ENCODE data around the gene HACD2. TPM values are rescaled to one million over a fixed set of nuclear protein-coding genes. Genes with fewer than 3 reads are reported as not detected.
"Not testable (repeated sequence)": the region's sequence is repeated elsewhere in the genome, so short reads cannot be mapped to it uniquely, and the experiment has no call there.

HACD2 gene
- total RNA-seq, 2 experiments from 2014 or later = 12.1 to 13.3 TPM

DNA sequence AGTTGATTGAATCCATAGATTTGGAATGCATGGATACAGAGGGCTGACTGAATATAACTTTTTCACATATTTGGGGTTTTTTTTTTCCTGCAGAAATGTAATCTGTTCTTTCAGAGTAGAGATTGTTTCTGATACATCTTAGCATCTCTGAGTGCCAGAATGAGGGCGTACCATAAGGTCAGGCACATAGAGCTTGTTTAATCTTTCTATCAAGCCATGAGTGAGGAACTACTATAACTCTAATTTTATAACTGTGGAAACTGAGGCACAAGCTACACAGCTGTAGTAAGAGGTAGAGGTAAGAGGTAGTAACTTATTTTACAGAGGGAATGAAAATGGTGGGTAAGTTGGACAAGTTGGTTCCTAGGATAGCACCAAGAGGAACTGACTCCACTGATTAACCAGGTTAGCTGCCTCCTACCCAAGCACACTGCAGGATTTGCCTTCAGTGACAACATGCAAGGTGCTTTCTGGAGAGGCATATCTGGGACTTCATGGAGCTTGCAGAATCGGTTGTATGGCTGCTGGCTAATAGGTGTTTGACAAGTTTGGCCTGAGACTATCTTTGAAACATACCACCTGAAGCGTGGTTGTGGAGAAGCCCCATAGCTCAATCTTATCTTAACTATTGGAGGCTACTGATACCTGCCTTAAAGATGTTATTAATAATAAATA is 23.5 kb upstream of the HACD2 start:
- Histone ChIP-seq H3K9me3 (ENCODE audit: control insufficient read depth in 1 of 2, insufficient read depth in 1 of 2, low read length in 2 of 2) (no peaks in the 10 kb centered on the region), H3K27ac (ENCODE audit: low read depth in 1 of 2, low read length in 2 of 2) (no peak overlapping the region), H3K4me1 (ENCODE audit: insufficient read depth, low read length) (no peaks in the 10 kb centered on the region), H3K4me3 (ENCODE audit: low read length) (no peak overlapping the region), H3K36me3 (ENCODE audit: insufficient read depth, low read length) (no peaks in the 10 kb centered on the region), H3K27me3 (ENCODE audit: control insufficient read depth in 1 of 2, insufficient read depth in 2 of 2, low read length in 2 of 2) (no peaks in the 10 kb centered on the region)
- DNase-seq (no peak), ATAC-seq (ENCODE audit: poor library complexity) (no peak)
- no peak overlapping the region for H3K27ac Mint-ChIP-seq
- ChIA-PET POLR2A (no interaction called here), CTCF (no interaction called here)
- H3K36me3 Mint-ChIP-seq (ENCODE audit: low read depth) = peaks cover 21% of the 10 kb centered on the region
- TF ChIP-seq, protein P1, sequence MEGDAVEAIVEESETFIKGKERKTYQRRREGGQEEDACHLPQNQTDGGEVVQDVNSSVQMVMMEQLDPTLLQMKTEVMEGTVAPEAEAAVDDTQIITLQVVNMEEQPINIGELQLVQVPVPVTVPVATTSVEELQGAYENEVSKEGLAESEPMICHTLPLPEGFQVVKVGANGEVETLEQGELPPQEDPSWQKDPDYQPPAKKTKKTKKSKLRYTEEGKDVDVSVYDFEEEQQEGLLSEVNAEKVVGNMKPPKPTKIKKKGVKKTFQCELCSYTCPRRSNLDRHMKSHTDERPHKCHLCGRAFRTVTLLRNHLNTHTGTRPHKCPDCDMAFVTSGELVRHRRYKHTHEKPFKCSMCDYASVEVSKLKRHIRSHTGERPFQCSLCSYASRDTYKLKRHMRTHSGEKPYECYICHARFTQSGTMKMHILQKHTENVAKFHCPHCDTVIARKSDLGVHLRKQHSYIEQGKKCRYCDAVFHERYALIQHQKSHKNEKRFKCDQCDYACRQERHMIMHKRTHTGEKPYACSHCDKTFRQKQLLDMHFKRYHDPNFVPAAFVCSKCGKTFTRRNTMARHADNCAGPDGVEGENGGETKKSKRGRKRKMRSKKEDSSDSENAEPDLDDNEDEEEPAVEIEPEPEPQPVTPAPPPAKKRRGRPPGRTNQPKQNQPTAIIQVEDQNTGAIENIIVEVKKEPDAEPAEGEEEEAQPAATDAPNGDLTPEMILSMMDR (IDR thresholded peaks at IDR 0.05) = no peak
- H3K4me3 Mint-ChIP-seq = no peak overlapping the region
- H3K9me3 Mint-ChIP-seq = no peaks in the 10 kb centered on the region
- intact Hi-C loops (cut with DNase I, micrococcal nuclease) = no loop called here
- no peaks in the 10 kb centered on the region for H3K4me1 Mint-ChIP-seq (ENCODE audit: low read depth)
- no peaks in the 10 kb centered on the region for H3K27me3 Mint-ChIP-seq

DNA sequence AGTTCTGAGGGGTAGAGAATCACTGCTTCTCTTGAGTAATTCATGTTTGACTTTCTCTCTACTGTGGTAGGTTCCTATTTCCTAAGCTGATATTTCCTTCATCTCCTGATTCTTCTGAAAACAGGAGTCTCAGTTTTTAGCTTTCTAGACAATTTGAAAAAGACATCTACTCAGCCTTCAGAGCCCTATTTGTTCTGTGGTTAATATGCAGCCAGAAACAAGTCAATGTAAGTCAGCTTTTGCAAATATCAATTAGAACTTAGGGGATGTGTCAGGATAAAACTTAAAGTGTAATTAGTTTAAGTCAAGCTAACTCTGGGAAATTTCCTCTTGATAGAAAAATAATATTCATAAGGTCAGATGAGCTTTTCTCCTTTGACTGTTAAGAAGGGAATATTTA is 21.7 kb upstream of the HACD2 start:
- H3K36me3 ChIP-seq (ENCODE audit: insufficient read depth, low read length) = no peaks in the 10 kb centered on the region
- Mint-ChIP-seq H3K27ac (no peak overlapping the region), H3K9me3 (no peaks in the 10 kb centered on the region), H3K27me3 (no peaks in the 10 kb centered on the region), H3K4me3 (no peak overlapping the region), H3K36me3 (ENCODE audit: low read depth) (peaks cover 4% of the 10 kb centered on the region), H3K4me1 (ENCODE audit: low read depth) (no peaks in the 10 kb centered on the region)
- no peak overlapping the region for H3K27ac ChIP-seq (ENCODE audit: low read depth in 1 of 2, low read length in 2 of 2)
- DNase-seq (no peak), ATAC-seq (ENCODE audit: poor library complexity) (no peak)
- no peaks in the 10 kb centered on the region for H3K9me3 ChIP-seq (ENCODE audit: control insufficient read depth in 1 of 2, insufficient read depth in 1 of 2, low read length in 2 of 2)
- H3K4me1 ChIP-seq (ENCODE audit: insufficient read depth, low read length) = no peaks in the 10 kb centered on the region
- CTCF ChIA-PET = no interaction called here
- intact Hi-C loops (cut with DNase I, micrococcal nuclease) = no loop called here
- POLR2A ChIA-PET = no interaction called here
- no peak overlapping the region for H3K4me3 ChIP-seq (ENCODE audit: low read length)
- H3K27me3 ChIP-seq (ENCODE audit: control insufficient read depth in 1 of 2, insufficient read depth in 2 of 2, low read length in 2 of 2) = no peaks in the 10 kb centered on the region
- TF ChIP-seq, protein P1 (IDR thresholded peaks at IDR 0.05) = no peak

DNA sequence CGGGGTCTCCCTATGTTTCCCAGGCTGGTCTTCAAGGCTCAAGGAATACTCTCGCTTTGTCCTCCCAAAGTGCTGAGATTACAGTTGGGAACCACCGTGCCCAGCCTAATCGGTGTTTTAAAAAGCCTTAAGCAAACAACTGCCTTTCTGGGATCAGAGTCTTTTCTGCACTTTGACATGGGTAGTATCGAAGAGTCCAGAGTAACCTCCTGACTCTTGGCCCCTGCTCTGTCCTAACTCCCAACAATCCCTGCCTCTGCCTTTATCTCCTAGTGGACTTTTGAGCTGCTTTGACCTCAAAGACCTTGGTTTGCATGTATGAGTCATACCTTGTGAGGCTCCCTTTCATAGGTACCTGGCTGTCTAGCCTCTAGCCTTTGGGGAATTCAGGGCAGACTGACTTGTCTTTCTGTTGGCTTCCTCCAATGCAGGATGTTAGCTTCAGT is 21.0 kb upstream of the HACD2 start:
- Histone ChIP-seq H3K27ac (ENCODE audit: low read depth in 1 of 2, low read length in 2 of 2) (no peak overlapping the region), H3K36me3 (ENCODE audit: insufficient read depth, low read length) (no peaks in the 10 kb centered on the region), H3K27me3 (ENCODE audit: control insufficient read depth in 1 of 2, insufficient read depth in 2 of 2, low read length in 2 of 2) (no peaks in the 10 kb centered on the region), H3K4me1 (ENCODE audit: insufficient read depth, low read length) (no peaks in the 10 kb centered on the region), H3K4me3 (ENCODE audit: low read length) (no peak overlapping the region), H3K9me3 (ENCODE audit: control insufficient read depth in 1 of 2, insufficient read depth in 1 of 2, low read length in 2 of 2) (no peaks in the 10 kb centered on the region)
- no peaks in the 10 kb centered on the region for H3K27me3 Mint-ChIP-seq
- POLR2A ChIA-PET = no interaction called here
- CTCF ChIA-PET = no interaction called here
- TF ChIP-seq, protein P1 (IDR thresholded peaks at IDR 0.05) = no peak
- no peak overlapping the region for H3K27ac Mint-ChIP-seq
- no peak overlapping the region for H3K4me3 Mint-ChIP-seq
- H3K36me3 Mint-ChIP-seq (ENCODE audit: low read depth) = peaks cover 7% of the 10 kb centered on the region
- ATAC-seq (ENCODE audit: poor library complexity) (no peak), DNase-seq (no peak)
- intact Hi-C loops (cut with DNase I, micrococcal nuclease) = no loop called here
- H3K4me1 Mint-ChIP-seq (ENCODE audit: low read depth) = no peaks in the 10 kb centered on the region
- no peaks in the 10 kb centered on the region for H3K9me3 Mint-ChIP-seq

DNA sequence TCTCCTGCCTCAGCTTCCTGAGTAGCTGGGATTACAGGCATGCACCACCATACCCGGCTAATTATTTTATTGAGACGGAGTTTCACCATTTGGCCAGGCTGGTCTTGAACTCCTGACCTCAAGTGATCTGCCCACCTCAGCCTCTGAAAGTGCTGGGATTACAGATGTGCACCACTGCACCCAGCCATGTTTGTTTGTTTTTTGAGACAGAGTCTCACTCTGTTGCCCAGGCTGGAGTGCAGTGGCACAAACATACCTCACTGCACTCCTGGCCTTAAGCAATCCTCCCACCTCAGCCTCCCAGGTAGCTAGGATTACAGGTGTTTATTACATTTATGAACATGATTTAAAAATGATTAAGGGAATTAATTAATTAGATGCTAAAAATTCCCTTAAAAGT is 18.3 kb upstream of the HACD2 start:
- ATAC-seq (ENCODE audit: poor library complexity); H3K4me1 ChIP-seq (ENCODE audit: insufficient read depth, low read length); H3K9me3 ChIP-seq (ENCODE audit: control insufficient read depth in 1 of 2, insufficient read depth in 1 of 2, low read length in 2 of 2); H3K27ac ChIP-seq (ENCODE audit: low read depth in 1 of 2, low read length in 2 of 2); H3K27ac Mint-ChIP-seq; H3K27me3 Mint-ChIP-seq; CTCF ChIA-PET; H3K36me3 ChIP-seq (ENCODE audit: insufficient read depth, low read length); H3K4me3 ChIP-seq (ENCODE audit: low read length); intact Hi-C loops (cut with DNase I, micrococcal nuclease); H3K4me1 Mint-ChIP-seq (ENCODE audit: low read depth); H3K9me3 Mint-ChIP-seq; H3K4me3 Mint-ChIP-seq; DNase-seq; H3K27me3 ChIP-seq (ENCODE audit: control insufficient read depth in 1 of 2, insufficient read depth in 2 of 2, low read length in 2 of 2); H3K36me3 Mint-ChIP-seq (ENCODE audit: low read depth); POLR2A ChIA-PET: not testable (repeated sequence)

Data from CD4-positive, alpha-beta T cell (primary cell).